ENCODE results near the gene CAMTA1.

Gene CAMTA1

GRCh38 chr1:7278827-7279765 is 493.8 kb downstream of the CAMTA1 start:
- DNase-seq, result peak; percentile 50

GRCh38 chr1:7279769-7280168 is 494.5 kb downstream of the CAMTA1 start:
- peak; percentile 53 for DNase-seq

- no peak for DNase-seq
Measured at GRCh38 chr1:7280347-7280960, 495.2 kb downstream of the CAMTA1 start.

- DNase-seq, result no peak
Measured at GRCh38 chr1:7281821-7282220, 496.6 kb downstream of the CAMTA1 start.

- DNase-seq, result no peak
Measured at GRCh38 chr1:7284839-7285435, 499.7 kb downstream of the CAMTA1 start.

GRCh38 chr1:7285856-7286454 is 500.7 kb downstream of the CAMTA1 start:
- no peak for DNase-seq

- no peak for DNase-seq
Measured at GRCh38 chr1:7287013-7287412, 501.8 kb downstream of the CAMTA1 start.

GRCh38 chr1:7288992-7289391 is 503.7 kb downstream of the CAMTA1 start:
- no peak for DNase-seq

- DNase-seq, result no peak
Measured at GRCh38 chr1:7289694-7290093, 504.4 kb downstream of the CAMTA1 start.

- no peak for DNase-seq
Measured at GRCh38 chr1:7290971-7291970, 506.0 kb downstream of the CAMTA1 start.

- no peak for DNase-seq
Measured at GRCh38 chr1:7292036-7292681, 506.9 kb downstream of the CAMTA1 start.

GRCh38 chr1:7292714-7293419 is 507.6 kb downstream of the CAMTA1 start:
- DNase-seq, result no peak

- DNase-seq, result no peak
Measured at GRCh38 chr1:7293702-7294629, 508.7 kb downstream of the CAMTA1 start.

GRCh38 chr1:7294636-7295035 is 509.4 kb downstream of the CAMTA1 start:
- DNase-seq, result no peak

- no peak for DNase-seq
Measured at GRCh38 chr1:7295946-7296345, 510.7 kb downstream of the CAMTA1 start.

GRCh38 chr1:7296968-7297367 is 511.7 kb downstream of the CAMTA1 start:
- DNase-seq, result no peak

- no peak for DNase-seq
Measured at GRCh38 chr1:7298145-7298544, 512.9 kb downstream of the CAMTA1 start.

GRCh38 chr1:7298749-7299151 is 513.5 kb downstream of the CAMTA1 start:
- no peak for DNase-seq

GRCh38 chr1:7299329-7299799 is 514.1 kb downstream of the CAMTA1 start:
- DNase-seq, result no peak

- DNase-seq, result no peak
Measured at GRCh38 chr1:7299994-7300393, 514.7 kb downstream of the CAMTA1 start.

All from SHP77 treated with DMSO at 0.1 percent for 48 hours (cell line).